Astrocyte (in vitro differentiated cells and primary cell): ENCODE data around the gene TAF1B.

ENCODE experiments used
- CTCF ChIP-seq: IDR thresholded peaks from 2 replicates; pipeline ENCODE4 v1.5.1; 2011; ENCODE audit warnings: low read depth, mild to moderate bottlenecking, inconsistent platforms, low read length, moderate library complexity; ENCODE audit not compliant: insufficient read depth
- EZH2 ChIP-seq: IDR thresholded peaks from 2 replicates; pipeline ENCODE4 v1.6.1; 2012; ENCODE audit warnings: mild to moderate bottlenecking, low read length, inconsistent platforms; ENCODE audit not compliant: insufficient read depth

GRCh38 chr2:9830685-9831410, 12.4 kb upstream of the TAF1B start:
- TF ChIP-seq CTCF (no peak), EZH2 (no peak)
